Measurements from ENCODE around the gene PLSCR1.

DNA sequence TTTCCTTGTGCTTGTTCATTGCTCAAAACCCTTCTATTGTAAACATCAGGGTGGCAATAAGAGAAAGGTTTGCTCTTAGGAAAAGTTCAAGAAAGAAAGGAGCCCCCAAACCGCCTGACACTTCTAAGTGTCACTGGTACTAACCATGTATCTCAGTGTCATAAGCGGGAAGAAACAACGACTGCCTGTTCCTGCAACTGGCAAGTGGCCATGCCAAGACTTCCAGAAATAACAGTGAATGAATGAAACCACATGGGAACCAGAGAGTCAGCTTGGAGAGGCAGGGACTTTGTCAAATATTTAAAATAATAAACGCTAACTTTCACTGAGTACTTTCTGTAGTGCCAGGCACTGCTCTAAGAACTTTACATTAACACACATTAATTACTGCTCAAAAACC is 76.2 kb downstream of the PLSCR1 start:
- TF ChIP-seq, protein P1, sequence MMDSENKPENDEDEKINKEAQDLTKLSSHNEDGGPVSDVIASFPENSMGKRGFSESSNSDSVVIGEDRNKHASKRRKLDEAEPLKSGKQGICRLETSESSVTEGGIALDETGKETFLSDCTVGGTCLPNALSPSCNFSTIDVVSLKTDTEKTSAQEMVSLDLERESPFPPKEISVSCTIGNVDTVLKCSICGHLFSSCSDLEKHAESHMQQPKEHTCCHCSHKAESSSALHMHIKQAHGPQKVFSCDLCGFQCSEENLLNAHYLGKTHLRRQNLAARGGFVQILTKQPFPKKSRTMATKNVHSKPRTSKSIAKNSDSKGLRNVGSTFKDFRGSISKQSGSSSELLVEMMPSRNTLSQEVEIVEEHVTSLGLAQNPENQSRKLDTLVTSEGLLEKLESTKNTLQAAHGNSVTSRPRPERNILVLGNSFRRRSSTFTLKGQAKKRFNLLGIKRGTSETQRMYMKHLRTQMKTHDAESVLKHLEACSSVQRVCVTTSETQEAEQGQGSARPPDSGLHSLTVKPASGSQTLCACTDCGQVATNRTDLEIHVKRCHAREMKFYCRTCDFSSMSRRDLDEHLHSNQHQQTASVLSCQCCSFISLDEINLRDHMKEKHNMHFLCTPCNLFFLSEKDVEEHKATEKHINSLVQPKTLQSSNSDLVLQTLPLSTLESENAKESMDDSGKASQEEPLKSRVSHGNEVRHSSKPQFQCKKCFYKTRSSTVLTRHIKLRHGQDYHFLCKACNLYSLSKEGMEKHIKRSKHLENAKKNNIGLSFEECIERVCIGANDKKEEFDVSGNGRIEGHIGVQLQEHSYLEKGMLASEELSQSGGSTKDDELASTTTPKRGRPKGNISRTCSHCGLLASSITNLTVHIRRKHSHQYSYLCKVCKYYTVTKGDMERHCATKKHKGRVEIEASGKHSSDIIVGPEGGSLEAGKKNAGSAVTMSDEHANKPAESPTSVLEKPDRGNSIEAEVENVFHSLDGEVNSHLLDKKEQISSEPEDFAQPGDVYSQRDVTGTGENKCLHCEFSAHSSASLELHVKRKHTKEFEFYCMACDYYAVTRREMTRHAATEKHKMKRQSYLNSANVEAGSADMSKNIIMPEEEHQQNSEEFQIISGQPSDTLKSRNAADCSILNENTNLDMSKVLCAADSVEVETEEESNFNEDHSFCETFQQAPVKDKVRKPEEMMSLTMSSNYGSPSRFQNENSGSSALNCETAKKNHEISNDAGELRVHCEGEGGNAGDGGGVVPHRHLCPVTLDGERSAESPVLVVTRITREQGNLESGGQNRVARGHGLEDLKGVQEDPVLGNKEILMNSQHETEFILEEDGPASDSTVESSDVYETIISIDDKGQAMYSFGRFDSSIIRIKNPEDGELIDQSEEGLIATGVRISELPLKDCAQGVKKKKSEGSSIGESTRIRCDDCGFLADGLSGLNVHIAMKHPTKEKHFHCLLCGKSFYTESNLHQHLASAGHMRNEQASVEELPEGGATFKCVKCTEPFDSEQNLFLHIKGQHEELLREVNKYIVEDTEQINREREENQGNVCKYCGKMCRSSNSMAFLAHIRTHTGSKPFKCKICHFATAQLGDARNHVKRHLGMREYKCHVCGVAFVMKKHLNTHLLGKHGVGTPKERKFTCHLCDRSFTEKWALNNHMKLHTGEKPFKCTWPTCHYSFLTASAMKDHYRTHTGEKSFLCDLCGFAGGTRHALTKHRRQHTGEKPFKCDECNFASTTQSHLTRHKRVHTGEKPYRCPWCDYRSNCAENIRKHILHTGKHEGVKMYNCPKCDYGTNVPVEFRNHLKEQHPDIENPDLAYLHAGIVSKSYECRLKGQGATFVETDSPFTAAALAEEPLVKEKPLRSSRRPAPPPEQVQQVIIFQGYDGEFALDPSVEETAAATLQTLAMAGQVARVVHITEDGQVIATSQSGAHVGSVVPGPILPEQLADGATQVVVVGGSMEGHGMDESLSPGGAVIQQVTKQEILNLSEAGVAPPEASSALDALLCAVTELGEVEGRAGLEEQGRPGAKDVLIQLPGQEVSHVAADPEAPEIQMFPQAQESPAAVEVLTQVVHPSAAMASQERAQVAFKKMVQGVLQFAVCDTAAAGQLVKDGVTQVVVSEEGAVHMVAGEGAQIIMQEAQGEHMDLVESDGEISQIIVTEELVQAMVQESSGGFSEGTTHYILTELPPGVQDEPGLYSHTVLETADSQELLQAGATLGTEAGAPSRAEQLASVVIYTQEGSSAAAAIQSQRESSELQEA (IDR thresholded peaks at IDR 0.05; ENCODE audit: low read depth) = no peak
- TF ChIP-seq BRD9 (IDR thresholded peaks at IDR 0.05; ENCODE audit: low read depth, partially characterized antibody) = no peak

Data from K562 (cell line).